ENCODE measurements around the gene ATP11A. TPM values are rescaled to one million over a fixed set of nuclear protein-coding genes. Genes with fewer than 3 reads are reported as not detected.

Gene ATP11A
- total and polyA plus RNA-seq, 5 donors from 2014 or later = 3.8 to 75.7 (median 5.0) TPM

- H3K27me3 ChIP-seq (ENCODE audit: control insufficient read depth, insufficient read depth, low read length) = no peaks in the 10 kb centered on the region
- H3K27me3 Mint-ChIP-seq = peaks cover 24% of the 10 kb centered on the region
- no peaks in the 10 kb centered on the region for H3K9me3 Mint-ChIP-seq
- H3K4me1 Mint-ChIP-seq = peaks cover under 1 to 10% (median 2%) of the 10 kb centered on the region in 4 donors
- no peak for DNase-seq
- H3K4me3 ChIP-seq (ENCODE audit: low read depth, low read length) = no peak overlapping the region
- H3K9me3 ChIP-seq (ENCODE audit: control insufficient read depth in 2 of 2, low read length in 2 of 2) = no peaks in the 10 kb centered on the region
- H3K4me3 Mint-ChIP-seq = no peak overlapping the region
- no peak for ATAC-seq (ENCODE audit: low read depth in 2 of 2)
- H3K4me1 ChIP-seq (ENCODE audit: control insufficient read depth, insufficient read depth, low read length, poor library complexity, severe bottlenecking) = peaks cover 9% of the 10 kb centered on the region
- no peaks in the 10 kb centered on the region for H3K36me3 ChIP-seq (ENCODE audit: control insufficient read depth, insufficient read depth, low read length)
- no peaks in the 10 kb centered on the region for H3K36me3 Mint-ChIP-seq
- H3K27ac ChIP-seq (ENCODE audit: insufficient read depth, low read length, poor library complexity, severe bottlenecking) = no peak overlapping the region
- H3K27ac Mint-ChIP-seq = no peak overlapping the region
Observed at GRCh38 chr13:112897956-112898620, 208.2 kb downstream of the ATP11A start.

GRCh38 chr13:112898621-112899280, 208.9 kb downstream of the ATP11A start:
- peaks cover 0 to 5% (median 0%) of the 10 kb centered on the region in 4 donors for H3K4me1 Mint-ChIP-seq
- Histone ChIP-seq H3K27ac (ENCODE audit: insufficient read depth, low read length, poor library complexity, severe bottlenecking) (no peak overlapping the region), H3K36me3 (ENCODE audit: control insufficient read depth, insufficient read depth, low read length) (no peaks in the 10 kb centered on the region), H3K4me3 (ENCODE audit: low read depth, low read length) (no peak overlapping the region), H3K4me1 (ENCODE audit: control insufficient read depth, insufficient read depth, low read length, poor library complexity, severe bottlenecking) (peaks cover 9% of the 10 kb centered on the region), H3K9me3 (ENCODE audit: control insufficient read depth in 2 of 2, low read length in 2 of 2) (no peaks in the 10 kb centered on the region), H3K27me3 (ENCODE audit: control insufficient read depth, insufficient read depth, low read length) (no peaks in the 10 kb centered on the region)
- no peaks in the 10 kb centered on the region for H3K36me3 Mint-ChIP-seq
- no peak for ATAC-seq (ENCODE audit: low read depth in 2 of 2)
- no peaks in the 10 kb centered on the region for H3K9me3 Mint-ChIP-seq
- DNase-seq = no peak
- H3K4me3 Mint-ChIP-seq = peak overlapping the region in 1 of 4 donors; percentile 15
- H3K27ac Mint-ChIP-seq = no peak overlapping the region
- H3K27me3 Mint-ChIP-seq = peaks cover 18% of the 10 kb centered on the region

GRCh38 chr13:112899281-112900225, 209.7 kb downstream of the ATP11A start:
- Mint-ChIP-seq H3K4me3 (peak overlapping the region in 1 of 4 donors; percentile 15), H3K27ac (no peak overlapping the region), H3K27me3 (peaks cover 17% of the 10 kb centered on the region), H3K36me3 (no peaks in the 10 kb centered on the region), H3K9me3 (no peaks in the 10 kb centered on the region), H3K4me1 (peaks cover 0 to 5% (median 0%) of the 10 kb centered on the region in 4 donors)
- Histone ChIP-seq H3K27me3 (ENCODE audit: control insufficient read depth, insufficient read depth, low read length) (no peaks in the 10 kb centered on the region), H3K9me3 (ENCODE audit: control insufficient read depth in 2 of 2, low read length in 2 of 2) (no peaks in the 10 kb centered on the region), H3K27ac (ENCODE audit: insufficient read depth, low read length, poor library complexity, severe bottlenecking) (no peak overlapping the region), H3K4me1 (ENCODE audit: control insufficient read depth, insufficient read depth, low read length, poor library complexity, severe bottlenecking) (peaks cover 6% of the 10 kb centered on the region), H3K36me3 (ENCODE audit: control insufficient read depth, insufficient read depth, low read length) (no peaks in the 10 kb centered on the region), H3K4me3 (ENCODE audit: low read depth, low read length) (no peak overlapping the region)
- DNase-seq = no peak
- no peak for ATAC-seq (ENCODE audit: low read depth in 2 of 2)

- Histone ChIP-seq H3K9me3 (ENCODE audit: control insufficient read depth in 2 of 2, low read length in 2 of 2) (no peaks in the 10 kb centered on the region), H3K36me3 (ENCODE audit: control insufficient read depth, insufficient read depth, low read length) (no peaks in the 10 kb centered on the region), H3K4me3 (ENCODE audit: low read depth, low read length) (no peak overlapping the region), H3K27me3 (ENCODE audit: control insufficient read depth, insufficient read depth, low read length) (no peaks in the 10 kb centered on the region), H3K4me1 (ENCODE audit: control insufficient read depth, insufficient read depth, low read length, poor library complexity, severe bottlenecking) (no peaks in the 10 kb centered on the region), H3K27ac (ENCODE audit: insufficient read depth, low read length, poor library complexity, severe bottlenecking) (no peak overlapping the region)
- Mint-ChIP-seq H3K4me3 (no peak overlapping the region), H3K27me3 (peaks cover 17% of the 10 kb centered on the region), H3K36me3 (no peaks in the 10 kb centered on the region), H3K27ac (peak overlapping the region in 1 of 3 donors; percentile 84), H3K4me1 (peaks cover 0 to 2% (median 0%) of the 10 kb centered on the region in 4 donors), H3K9me3 (peaks cover 0 to 4% (median 0%) of the 10 kb centered on the region in 7 donors)
- DNase-seq (no peak), ATAC-seq (ENCODE audit: low read depth in 2 of 2) (no peak)
Observed at GRCh38 chr13:112900226-112900600, 210.4 kb downstream of the ATP11A start.

- Mint-ChIP-seq H3K36me3 (no peaks in the 10 kb centered on the region), H3K27me3 (peaks cover 17% of the 10 kb centered on the region), H3K4me1 (no peaks in the 10 kb centered on the region), H3K27ac (no peak overlapping the region), H3K4me3 (no peak overlapping the region), H3K9me3 (peaks cover 0 to 7% (median 0%) of the 10 kb centered on the region in 7 donors)
- no peak overlapping the region for H3K4me3 ChIP-seq (ENCODE audit: low read depth, low read length)
- no peaks in the 10 kb centered on the region for H3K9me3 ChIP-seq (ENCODE audit: control insufficient read depth in 2 of 2, low read length in 2 of 2)
- H3K27me3 ChIP-seq (ENCODE audit: control insufficient read depth, insufficient read depth, low read length) = no peaks in the 10 kb centered on the region
- no peak for DNase-seq
- no peaks in the 10 kb centered on the region for H3K36me3 ChIP-seq (ENCODE audit: control insufficient read depth, insufficient read depth, low read length)
- no peak overlapping the region for H3K27ac ChIP-seq (ENCODE audit: insufficient read depth, low read length, poor library complexity, severe bottlenecking)
- no peaks in the 10 kb centered on the region for H3K4me1 ChIP-seq (ENCODE audit: control insufficient read depth, insufficient read depth, low read length, poor library complexity, severe bottlenecking)
- ATAC-seq (ENCODE audit: low read depth in 2 of 2) = no peak
Observed at GRCh38 chr13:112900691-112901091, 210.9 kb downstream of the ATP11A start.

- peak overlapping the region in 1 of 3 donors; percentile 5 for H3K27ac Mint-ChIP-seq
- H3K36me3 Mint-ChIP-seq = no peaks in the 10 kb centered on the region
- peaks cover 0 to 12% (median 0%) of the 10 kb centered on the region in 7 donors for H3K9me3 Mint-ChIP-seq
- no peak overlapping the region for H3K4me3 ChIP-seq (ENCODE audit: low read depth, low read length)
- no peak overlapping the region for H3K4me3 Mint-ChIP-seq
- no peaks in the 10 kb centered on the region for H3K4me1 ChIP-seq (ENCODE audit: control insufficient read depth, insufficient read depth, low read length, poor library complexity, severe bottlenecking)
- DNase-seq = no peak
- ATAC-seq (ENCODE audit: low read depth in 2 of 2) = no peak
- H3K9me3 ChIP-seq (ENCODE audit: control insufficient read depth in 2 of 2, low read length in 2 of 2) = no peaks in the 10 kb centered on the region
- H3K27me3 ChIP-seq (ENCODE audit: control insufficient read depth, insufficient read depth, low read length) = no peaks in the 10 kb centered on the region
- H3K27ac ChIP-seq (ENCODE audit: insufficient read depth, low read length, poor library complexity, severe bottlenecking) = no peak overlapping the region
- no peaks in the 10 kb centered on the region for H3K36me3 ChIP-seq (ENCODE audit: control insufficient read depth, insufficient read depth, low read length)
- H3K27me3 Mint-ChIP-seq = peaks cover 5% of the 10 kb centered on the region
- no peaks in the 10 kb centered on the region for H3K4me1 Mint-ChIP-seq
Observed at GRCh38 chr13:112902101-112902651, 212.3 kb downstream of the ATP11A start.

- no peak overlapping the region for H3K4me3 ChIP-seq (ENCODE audit: low read depth, low read length)
- Mint-ChIP-seq H3K9me3 (peaks cover 0 to 12% (median 0%) of the 10 kb centered on the region in 7 donors), H3K27ac (no peak overlapping the region), H3K27me3 (no peaks in the 10 kb centered on the region), H3K4me1 (no peaks in the 10 kb centered on the region), H3K4me3 (no peak overlapping the region), H3K36me3 (no peaks in the 10 kb centered on the region)
- no peaks in the 10 kb centered on the region for H3K4me1 ChIP-seq (ENCODE audit: control insufficient read depth, insufficient read depth, low read length, poor library complexity, severe bottlenecking)
- no peak for ATAC-seq (ENCODE audit: low read depth in 2 of 2)
- H3K27ac ChIP-seq (ENCODE audit: insufficient read depth, low read length, poor library complexity, severe bottlenecking) = no peak overlapping the region
- DNase-seq = no peak
- H3K9me3 ChIP-seq (ENCODE audit: control insufficient read depth in 2 of 2, low read length in 2 of 2) = no peaks in the 10 kb centered on the region
- H3K36me3 ChIP-seq (ENCODE audit: control insufficient read depth, insufficient read depth, low read length) = no peaks in the 10 kb centered on the region
- no peaks in the 10 kb centered on the region for H3K27me3 ChIP-seq (ENCODE audit: control insufficient read depth, insufficient read depth, low read length)
Observed at GRCh38 chr13:112902669-112903068, 212.8 kb downstream of the ATP11A start.

Measured in CD4-positive, CD25-positive, alpha-beta regulatory T cell (primary cell).